ENCODE data around the gene DDX10.

DDX10 gene

DNA sequence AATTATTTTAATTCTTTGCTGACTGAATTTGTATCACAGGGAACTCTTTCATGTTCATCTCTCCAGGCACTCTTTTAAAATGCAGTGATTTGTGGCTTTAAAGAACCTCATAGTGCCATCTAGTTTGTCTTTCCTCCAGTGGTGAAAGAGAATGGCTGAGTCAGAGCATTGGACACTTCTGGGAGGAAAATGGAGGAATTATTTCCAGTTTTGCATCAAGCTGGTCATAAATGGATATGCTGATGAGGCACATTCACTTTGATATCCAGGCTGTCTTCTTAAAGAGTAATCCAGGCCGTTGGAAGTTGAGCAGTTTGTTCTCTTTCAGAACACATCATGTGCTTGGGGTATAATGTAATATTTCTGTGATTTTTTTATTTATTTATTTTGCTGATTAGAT lies 273.7 kb downstream of the DDX10 start:
- Histone ChIP-seq H3K36me3 (ENCODE audit: control insufficient read depth in 2 of 2, insufficient read depth in 2 of 2, low read length in 2 of 2) (peaks cover 0 to 7% of the 10 kb centered on the region in 2 donors), H3K27ac (ENCODE audit: low read depth in 2 of 2, low read length in 2 of 2) (no peak overlapping the region), H3K9ac (ENCODE audit: low read depth in 1 of 2, low read length in 2 of 2) (no peak overlapping the region), H3K9me3 (ENCODE audit: control insufficient read depth in 2 of 2, low read length in 2 of 2) (no peaks in the 10 kb centered on the region), H3K4me1 (ENCODE audit: control insufficient read depth in 2 of 2, insufficient read depth in 2 of 2, low read length in 2 of 2) (no peaks in the 10 kb centered on the region), H3K4me3 (ENCODE audit: low read length in 2 of 2) (no peak overlapping the region), H3K27me3 (ENCODE audit: control insufficient read depth in 2 of 2, insufficient read depth in 2 of 2, low read length in 2 of 2) (no peaks in the 10 kb centered on the region)

DNA sequence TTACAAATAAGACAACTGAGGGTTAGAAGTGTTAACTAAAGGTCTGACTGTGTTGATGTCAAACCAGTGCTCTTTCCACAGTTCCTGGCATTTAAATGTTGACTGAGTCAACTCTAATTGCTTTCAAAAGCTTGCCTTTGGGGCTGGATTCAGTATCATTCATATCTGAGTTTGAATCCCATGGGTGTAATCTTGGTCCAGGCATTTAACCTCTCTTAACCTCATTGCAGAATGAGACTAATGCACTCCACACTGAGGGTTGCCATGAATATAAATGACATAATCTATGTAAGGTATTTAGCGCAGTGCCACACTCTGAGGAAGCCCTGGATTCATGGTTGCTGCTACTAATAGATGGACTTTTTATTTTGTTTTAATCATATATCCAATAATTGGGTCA lies 274.3 kb downstream of the DDX10 start:
- Histone ChIP-seq H3K27me3 (ENCODE audit: control insufficient read depth in 2 of 2, insufficient read depth in 2 of 2, low read length in 2 of 2) (no peaks in the 10 kb centered on the region), H3K27ac (ENCODE audit: low read depth in 2 of 2, low read length in 2 of 2) (no peak overlapping the region), H3K9me3 (ENCODE audit: control insufficient read depth in 2 of 2, low read length in 2 of 2) (no peaks in the 10 kb centered on the region), H3K36me3 (ENCODE audit: control insufficient read depth in 2 of 2, insufficient read depth in 2 of 2, low read length in 2 of 2) (peaks cover 0 to 7% of the 10 kb centered on the region in 2 donors), H3K9ac (ENCODE audit: low read depth in 1 of 2, low read length in 2 of 2) (no peak overlapping the region), H3K4me3 (ENCODE audit: low read length in 2 of 2) (no peak overlapping the region), H3K4me1 (ENCODE audit: control insufficient read depth in 2 of 2, insufficient read depth in 2 of 2, low read length in 2 of 2) (no peaks in the 10 kb centered on the region)

DNA sequence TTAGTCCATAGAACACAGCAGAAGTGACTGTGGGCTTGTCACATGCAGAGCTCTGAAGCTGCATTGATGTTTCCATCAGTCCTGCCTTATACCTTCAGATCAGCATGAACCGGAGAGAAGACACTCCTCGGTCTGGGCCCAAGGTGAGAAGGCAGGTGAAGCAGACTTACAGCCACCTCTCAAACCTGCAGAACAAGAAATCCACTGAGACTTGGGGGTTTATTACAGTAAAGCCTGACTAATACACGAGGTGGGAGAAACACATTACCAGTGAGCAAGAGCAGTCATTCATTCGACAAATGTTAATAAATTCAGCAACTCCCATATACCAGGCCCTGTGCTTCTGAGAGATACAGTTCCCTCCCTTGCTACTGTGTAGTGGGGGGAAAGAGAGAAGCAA lies 279.0 kb downstream of the DDX10 start:
- Histone ChIP-seq H3K4me1 (ENCODE audit: control insufficient read depth in 2 of 2, insufficient read depth in 2 of 2, low read length in 2 of 2) (no peaks in the 10 kb centered on the region), H3K27ac (ENCODE audit: low read depth in 2 of 2, low read length in 2 of 2) (no peak overlapping the region), H3K9me3 (ENCODE audit: control insufficient read depth in 2 of 2, low read length in 2 of 2) (no peaks in the 10 kb centered on the region), H3K36me3 (ENCODE audit: control insufficient read depth in 2 of 2, insufficient read depth in 2 of 2, low read length in 2 of 2) (peaks cover 0 to 7% of the 10 kb centered on the region in 2 donors), H3K4me3 (ENCODE audit: low read length in 2 of 2) (no peak overlapping the region), H3K9ac (ENCODE audit: low read depth in 1 of 2, low read length in 2 of 2) (no peak overlapping the region), H3K27me3 (ENCODE audit: control insufficient read depth in 2 of 2, insufficient read depth in 2 of 2, low read length in 2 of 2) (no peaks in the 10 kb centered on the region)

DNA sequence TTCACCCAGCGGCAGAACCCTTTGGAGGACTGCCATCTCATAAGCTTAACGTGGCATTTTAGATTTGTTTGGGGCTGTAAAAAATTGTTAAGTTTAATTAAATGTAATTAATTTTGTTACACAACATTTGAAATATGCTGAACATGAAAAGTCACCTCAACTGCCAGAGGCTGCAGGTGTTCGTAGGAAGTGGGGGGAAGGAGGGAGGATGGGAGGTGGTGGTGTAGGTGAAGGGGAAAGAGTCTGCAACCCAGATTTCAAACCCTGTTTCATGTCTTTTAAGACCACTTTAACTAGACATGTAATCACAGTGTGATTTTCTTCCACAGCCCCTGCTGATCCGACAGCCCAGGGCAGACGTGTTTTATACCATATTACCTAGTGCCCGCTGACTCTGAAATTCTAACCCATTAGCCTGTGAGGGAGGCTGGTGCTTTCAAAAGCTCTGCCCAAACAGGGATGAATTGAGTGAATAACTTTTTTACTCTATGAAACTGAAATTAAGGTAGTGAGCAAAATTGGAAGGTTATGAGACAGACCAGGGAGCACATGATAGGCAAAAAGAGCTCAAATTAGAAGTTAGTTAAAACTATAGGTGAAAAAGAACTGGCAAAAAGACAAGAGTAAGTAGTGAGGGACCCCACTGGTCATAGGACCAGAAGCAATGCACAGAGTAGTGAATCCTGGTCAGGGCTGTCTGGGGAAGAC lies 279.8 kb downstream of the DDX10 start:
- Histone ChIP-seq H3K36me3 (ENCODE audit: control insufficient read depth in 2 of 2, insufficient read depth in 2 of 2, low read length in 2 of 2) (peaks cover 0 to 7% of the 10 kb centered on the region in 2 donors), H3K4me1 (ENCODE audit: control insufficient read depth in 2 of 2, insufficient read depth in 2 of 2, low read length in 2 of 2) (no peaks in the 10 kb centered on the region), H3K9ac (ENCODE audit: low read depth in 1 of 2, low read length in 2 of 2) (no peak overlapping the region), H3K27me3 (ENCODE audit: control insufficient read depth in 2 of 2, insufficient read depth in 2 of 2, low read length in 2 of 2) (no peaks in the 10 kb centered on the region), H3K27ac (ENCODE audit: low read depth in 2 of 2, low read length in 2 of 2) (no peak overlapping the region), H3K4me3 (ENCODE audit: low read length in 2 of 2) (no peak overlapping the region), H3K9me3 (ENCODE audit: control insufficient read depth in 2 of 2, low read length in 2 of 2) (no peaks in the 10 kb centered on the region)

DNA sequence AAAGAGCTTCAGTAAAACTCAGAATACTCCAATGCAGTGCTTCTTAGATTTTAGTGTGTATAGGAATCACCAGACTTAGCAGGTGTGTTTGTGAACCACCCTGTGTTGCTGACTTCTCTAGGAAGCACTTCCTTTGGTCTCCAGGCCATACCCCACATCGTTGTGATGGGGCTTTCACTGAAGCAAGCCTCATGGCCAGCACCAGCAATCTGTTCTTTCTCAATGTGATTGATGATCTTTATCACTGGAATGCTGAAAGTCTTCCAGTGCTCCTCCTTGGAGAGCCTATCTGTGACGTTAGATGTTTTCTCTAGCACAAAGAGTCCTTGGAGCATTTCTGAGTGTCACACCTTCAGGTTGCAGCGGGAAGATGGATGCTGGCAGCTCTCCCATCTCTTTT lies 280.5 kb downstream of the DDX10 start:
- H3K27me3 ChIP-seq (ENCODE audit: control insufficient read depth in 2 of 2, insufficient read depth in 2 of 2, low read length in 2 of 2) = no peaks in the 10 kb centered on the region
- peaks cover 0 to 4% of the 10 kb centered on the region in 2 donors for H3K36me3 ChIP-seq (ENCODE audit: control insufficient read depth in 2 of 2, insufficient read depth in 2 of 2, low read length in 2 of 2)
- no peaks in the 10 kb centered on the region for H3K9me3 ChIP-seq (ENCODE audit: control insufficient read depth in 2 of 2, low read length in 2 of 2)
- no peak overlapping the region for H3K27ac ChIP-seq (ENCODE audit: low read depth in 2 of 2, low read length in 2 of 2)
- H3K4me3 ChIP-seq (ENCODE audit: low read length in 2 of 2) = no peak overlapping the region
- H3K9ac ChIP-seq (ENCODE audit: low read depth in 1 of 2, low read length in 2 of 2) = no peak overlapping the region
- H3K4me1 ChIP-seq (ENCODE audit: control insufficient read depth in 2 of 2, insufficient read depth in 2 of 2, low read length in 2 of 2) = no peaks in the 10 kb centered on the region

DNA sequence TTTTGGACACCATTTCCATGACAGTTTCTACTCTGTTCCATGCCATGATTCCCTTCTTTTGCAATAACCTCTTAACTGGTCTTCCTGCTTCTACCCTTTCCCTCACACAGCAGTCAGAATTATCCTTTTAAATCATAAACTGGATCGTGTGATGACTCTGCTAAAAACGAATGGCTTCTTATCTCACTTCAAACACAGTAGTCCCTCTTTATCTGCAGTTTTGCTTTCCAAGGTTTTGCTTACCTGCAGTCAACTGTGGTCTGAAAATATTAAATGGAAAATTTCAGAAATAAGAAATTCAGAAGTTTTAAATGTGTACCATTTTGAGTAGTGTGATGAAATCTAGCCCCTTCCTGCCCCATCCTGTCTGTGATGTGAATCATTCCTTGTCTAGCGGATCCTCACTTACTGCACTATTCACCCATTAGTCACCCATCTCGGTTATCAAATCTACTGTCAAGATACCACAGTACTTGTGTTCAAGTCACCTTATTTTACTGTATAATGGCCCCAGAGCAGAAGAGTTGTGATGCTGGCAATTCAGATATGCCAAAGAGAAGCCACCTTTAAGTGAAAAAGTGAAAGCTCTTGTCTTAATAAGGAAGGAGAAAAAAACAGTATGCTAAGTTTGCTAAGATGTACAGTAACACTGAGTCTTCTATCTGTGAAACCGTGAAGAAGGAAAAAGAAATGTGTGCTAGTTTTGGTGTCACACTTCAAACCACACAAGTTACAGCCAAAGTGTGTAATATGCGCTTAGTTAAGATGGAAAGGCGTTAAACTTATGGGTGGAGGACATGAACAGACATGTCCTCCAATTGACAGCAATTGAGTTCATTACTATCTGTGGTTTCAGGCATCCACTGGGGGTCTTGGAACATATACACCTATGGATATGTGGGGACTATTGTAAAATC lies 283.0 kb downstream of the DDX10 start:
- Histone ChIP-seq H3K27ac (ENCODE audit: low read depth in 2 of 2, low read length in 2 of 2) (no peak overlapping the region), H3K9ac (ENCODE audit: low read depth in 1 of 2, low read length in 2 of 2) (no peak overlapping the region), H3K36me3 (ENCODE audit: control insufficient read depth in 2 of 2, insufficient read depth in 2 of 2, low read length in 2 of 2) (no peaks in the 10 kb centered on the region), H3K9me3 (ENCODE audit: control insufficient read depth in 2 of 2, low read length in 2 of 2) (no peaks in the 10 kb centered on the region), H3K4me1 (ENCODE audit: control insufficient read depth in 2 of 2, insufficient read depth in 2 of 2, low read length in 2 of 2) (no peaks in the 10 kb centered on the region), H3K4me3 (ENCODE audit: low read length in 2 of 2) (no peak overlapping the region), H3K27me3 (ENCODE audit: control insufficient read depth in 2 of 2, insufficient read depth in 2 of 2, low read length in 2 of 2) (no peaks in the 10 kb centered on the region)

DNA sequence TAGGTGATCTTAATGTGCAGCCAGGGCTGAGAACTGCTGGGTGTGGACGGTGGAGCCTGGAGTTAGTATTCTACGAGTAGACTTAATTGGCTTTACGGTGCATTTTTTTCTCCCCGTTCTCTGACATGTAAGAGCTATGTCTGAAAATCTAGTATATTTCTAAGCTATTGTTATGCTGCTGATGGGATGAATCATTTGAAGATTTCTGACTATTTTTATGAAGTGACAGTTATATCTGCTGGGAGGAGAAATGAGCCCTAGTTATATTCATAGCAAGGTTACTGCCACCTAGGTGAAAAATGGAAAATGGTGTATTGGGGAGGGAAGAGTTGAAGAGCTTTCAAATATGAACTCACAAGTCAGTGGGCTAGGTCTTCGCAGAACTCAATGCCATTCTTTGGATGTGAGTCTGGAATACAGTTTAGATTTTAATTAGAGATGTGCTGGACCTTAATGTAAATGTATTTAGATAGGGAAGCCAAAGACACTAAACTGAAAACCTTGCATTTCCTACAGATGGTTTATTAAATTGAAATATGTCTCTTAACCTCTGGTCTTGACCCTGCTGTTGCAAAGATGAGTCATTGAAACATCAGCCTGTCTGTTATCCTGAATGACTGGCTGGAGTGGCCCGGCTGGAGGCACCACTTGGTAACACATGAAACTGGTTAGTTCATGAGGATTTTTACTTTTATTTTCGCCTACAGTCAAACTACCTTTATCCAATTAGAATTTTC lies 293.7 kb downstream of the DDX10 start:
- no peak overlapping the region for H3K9ac ChIP-seq (ENCODE audit: low read depth in 1 of 2, low read length in 2 of 2)
- H3K27ac ChIP-seq (ENCODE audit: low read depth in 2 of 2, low read length in 2 of 2) = no peak overlapping the region
- H3K4me3 ChIP-seq (ENCODE audit: low read length in 2 of 2) = no peak overlapping the region
- no peaks in the 10 kb centered on the region for H3K27me3 ChIP-seq (ENCODE audit: control insufficient read depth in 2 of 2, insufficient read depth in 2 of 2, low read length in 2 of 2)
- no peaks in the 10 kb centered on the region for H3K36me3 ChIP-seq (ENCODE audit: control insufficient read depth in 2 of 2, insufficient read depth in 2 of 2, low read length in 2 of 2)
- no peaks in the 10 kb centered on the region for H3K9me3 ChIP-seq (ENCODE audit: control insufficient read depth in 2 of 2, low read length in 2 of 2)
- H3K4me1 ChIP-seq (ENCODE audit: control insufficient read depth in 2 of 2, insufficient read depth in 2 of 2, low read length in 2 of 2) = no peaks in the 10 kb centered on the region

DNA sequence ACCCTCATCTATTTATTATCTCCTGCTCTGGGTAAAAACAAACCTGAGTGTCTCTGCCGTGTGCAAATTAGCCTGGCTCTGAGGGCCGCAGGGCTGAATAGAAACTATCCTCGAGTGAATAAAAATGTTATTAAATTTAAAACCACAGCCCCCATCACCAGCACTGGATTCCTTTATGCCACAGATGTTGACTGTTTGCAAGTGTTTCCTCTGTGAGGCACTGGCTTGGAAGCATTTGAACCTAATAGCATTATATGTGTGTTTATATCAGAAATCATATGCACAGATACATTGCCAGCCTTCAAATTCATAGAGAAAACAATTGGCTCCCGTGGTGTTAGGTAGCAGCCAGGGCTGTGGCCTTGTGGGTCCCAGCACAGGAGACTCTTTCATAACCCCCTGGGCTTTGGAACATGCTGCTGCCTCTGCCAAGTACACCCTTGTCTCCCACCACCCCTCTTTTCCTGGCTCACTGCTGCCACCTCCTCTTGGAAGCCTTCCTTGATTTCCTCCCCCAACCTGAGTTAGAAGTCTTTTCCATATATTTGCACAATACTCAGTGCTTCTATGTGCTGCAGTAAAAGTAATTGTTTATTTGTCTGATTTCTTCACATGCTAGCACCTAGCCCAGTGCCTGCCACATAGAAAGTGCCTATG lies 294.4 kb downstream of the DDX10 start:
- Histone ChIP-seq H3K27ac (ENCODE audit: low read depth in 2 of 2, low read length in 2 of 2) (no peak overlapping the region), H3K4me1 (ENCODE audit: control insufficient read depth in 2 of 2, insufficient read depth in 2 of 2, low read length in 2 of 2) (no peaks in the 10 kb centered on the region), H3K9ac (ENCODE audit: low read depth in 1 of 2, low read length in 2 of 2) (no peak overlapping the region), H3K36me3 (ENCODE audit: control insufficient read depth in 2 of 2, insufficient read depth in 2 of 2, low read length in 2 of 2) (no peaks in the 10 kb centered on the region), H3K4me3 (ENCODE audit: low read length in 2 of 2) (no peak overlapping the region), H3K9me3 (ENCODE audit: control insufficient read depth in 2 of 2, low read length in 2 of 2) (no peaks in the 10 kb centered on the region), H3K27me3 (ENCODE audit: control insufficient read depth in 2 of 2, insufficient read depth in 2 of 2, low read length in 2 of 2) (no peaks in the 10 kb centered on the region)

DNA sequence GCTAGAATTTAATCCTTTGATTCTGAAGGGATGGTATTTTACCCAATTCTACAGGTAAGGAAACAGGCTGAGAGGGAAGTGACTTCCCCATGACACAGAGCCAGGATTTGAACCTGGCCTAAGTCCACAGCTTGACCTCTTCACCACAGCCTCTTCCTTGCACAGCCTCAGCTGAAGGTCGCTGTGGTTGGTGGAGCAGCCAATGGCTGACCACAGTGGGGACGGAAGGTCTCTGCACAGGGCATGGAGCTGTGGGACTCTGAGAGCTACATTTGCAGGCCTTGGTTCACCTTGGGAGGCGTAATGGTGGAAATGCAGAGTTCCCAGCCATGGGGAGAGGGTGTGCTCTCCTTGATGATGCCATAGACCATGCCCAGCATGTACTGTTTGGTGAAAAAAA lies 295.0 kb downstream of the DDX10 start:
- H3K4me1 ChIP-seq (ENCODE audit: control insufficient read depth in 2 of 2, insufficient read depth in 2 of 2, low read length in 2 of 2) = no peaks in the 10 kb centered on the region
- H3K9ac ChIP-seq (ENCODE audit: low read depth in 1 of 2, low read length in 2 of 2) = no peak overlapping the region
- H3K27ac ChIP-seq (ENCODE audit: low read depth in 2 of 2, low read length in 2 of 2) = no peak overlapping the region
- no peak overlapping the region for H3K4me3 ChIP-seq (ENCODE audit: low read length in 2 of 2)
- no peaks in the 10 kb centered on the region for H3K36me3 ChIP-seq (ENCODE audit: control insufficient read depth in 2 of 2, insufficient read depth in 2 of 2, low read length in 2 of 2)
- H3K27me3 ChIP-seq (ENCODE audit: control insufficient read depth in 2 of 2, insufficient read depth in 2 of 2, low read length in 2 of 2) = no peaks in the 10 kb centered on the region
- no peaks in the 10 kb centered on the region for H3K9me3 ChIP-seq (ENCODE audit: control insufficient read depth in 2 of 2, low read length in 2 of 2)

Data from mucosa of rectum (tissue), 2 donors.